HuH-7.5 (cell line): ENCODE measurements around the gene EFR3B.

Experiments used
- DNase-seq: peaks from one replicate; pipeline ENCODE4 v3.0.0; 2011; ENCODE audit warnings: low spot score

Gene EFR3B

DNA sequence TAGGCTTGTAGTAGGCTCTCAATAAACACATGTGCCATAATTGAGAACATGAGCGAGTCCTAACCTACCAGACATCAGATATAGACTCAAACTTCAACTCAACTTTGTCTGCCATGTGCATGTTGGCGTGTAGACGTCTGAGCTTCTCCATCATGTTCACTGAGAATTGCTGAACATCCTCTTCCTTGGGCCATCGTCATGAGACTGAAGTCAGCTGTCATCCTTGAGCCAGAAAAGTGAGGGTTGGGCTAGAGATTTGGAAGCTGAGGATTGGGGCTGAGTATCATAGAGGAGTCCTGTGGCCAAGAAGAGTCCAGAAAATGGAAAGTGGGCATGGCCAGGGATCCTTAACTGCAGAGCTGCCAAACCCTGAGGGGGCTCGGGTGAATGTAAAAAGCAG lies 7.8 kb upstream of the EFR3B start:
- DNase-seq = no peak

- no peak for DNase-seq
Observed at GRCh38 chr2:25035537-25036220, 6.2 kb upstream of the EFR3B start.

- no peak for DNase-seq
Observed at GRCh38 chr2:25036221-25036559, 5.7 kb upstream of the EFR3B start.

GRCh38 chr2:25039126-25039525 lies 2.8 kb upstream of the EFR3B start:
- no peak for DNase-seq

DNA sequence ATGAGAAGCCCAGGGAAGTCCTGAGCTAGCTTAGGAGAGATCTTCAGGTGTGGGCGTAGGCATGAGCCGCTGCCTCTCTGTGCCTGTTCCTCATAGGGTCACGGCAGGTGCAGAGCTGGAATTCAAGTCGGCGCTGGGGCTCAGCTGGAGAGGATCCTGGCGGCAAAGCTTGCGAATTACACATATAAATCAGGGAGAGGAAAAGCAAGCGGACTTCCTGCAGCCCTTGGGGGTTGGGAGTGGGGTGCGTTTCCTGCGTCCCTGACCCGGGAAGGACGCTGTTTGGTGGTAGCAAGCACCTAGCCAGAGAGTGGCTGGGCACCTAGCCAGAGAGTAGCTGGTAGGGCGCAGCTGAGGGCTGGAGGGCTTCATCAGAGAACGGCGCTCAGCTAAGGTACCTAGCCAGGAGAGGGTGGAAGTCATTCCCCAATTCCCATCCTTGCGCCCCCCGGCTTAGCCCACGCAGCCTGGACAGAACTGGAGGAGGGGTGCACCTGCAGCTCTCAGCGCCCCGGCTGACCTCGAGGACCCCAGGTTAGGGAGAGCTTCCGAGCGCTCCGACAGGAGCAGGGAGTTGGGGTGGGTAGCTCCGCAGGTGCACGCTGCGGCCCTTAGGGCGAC lies 459 bp upstream of the EFR3B start:
- peak; percentile 68 for DNase-seq

DNA sequence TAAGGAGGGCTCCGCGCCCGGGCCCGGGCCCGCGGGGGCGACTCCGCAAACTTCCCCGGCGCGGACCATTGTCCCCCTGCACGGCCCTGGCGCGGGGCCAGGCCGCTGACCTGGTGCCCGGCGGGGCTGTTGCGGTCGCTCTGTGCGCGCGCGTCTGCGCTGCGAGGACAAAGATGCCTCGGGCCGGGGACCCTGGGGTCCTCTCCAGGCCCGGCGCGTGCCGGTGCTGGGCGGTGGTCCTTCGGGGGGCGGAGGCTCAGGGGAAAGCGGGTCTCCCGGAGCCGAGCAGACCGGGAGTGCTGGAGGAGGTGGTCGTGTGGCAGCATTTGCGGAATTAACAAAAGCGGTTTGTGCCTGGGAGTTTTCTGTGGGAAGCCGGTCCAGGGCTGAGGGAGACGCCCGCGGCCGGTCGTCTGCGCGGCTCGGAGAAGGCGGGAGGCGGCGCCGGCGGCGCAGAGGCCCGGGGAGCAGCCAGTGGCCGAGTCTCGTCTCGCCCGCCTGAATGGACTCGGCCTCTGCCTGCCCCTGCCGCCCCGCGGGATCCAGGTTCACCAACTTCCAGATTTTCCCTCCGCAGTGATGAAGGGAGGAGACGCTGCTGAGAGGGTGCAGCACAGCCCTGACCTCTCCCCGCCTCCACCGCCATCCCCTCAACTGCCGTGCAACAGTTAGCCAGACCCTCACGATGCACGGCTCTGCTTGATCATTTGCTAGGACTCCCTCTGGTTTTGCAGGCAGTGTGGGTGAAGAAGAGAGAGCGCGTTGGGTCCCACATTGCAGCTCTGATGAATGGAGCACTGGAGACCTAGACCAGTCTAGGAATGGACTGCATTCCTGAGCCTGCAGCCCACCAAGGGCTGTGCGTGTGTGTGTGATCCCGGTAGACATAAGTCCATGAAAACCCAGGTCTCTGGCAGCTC lies 705 bp downstream of the EFR3B start:
- peak; percentile 28 for DNase-seq

GRCh38 chr2:25043241-25043867 lies 1.5 kb downstream of the EFR3B start:
- DNase-seq = no peak

- DNase-seq = no peak
Observed at GRCh38 chr2:25044011-25044410, 2.1 kb downstream of the EFR3B start.

- DNase-seq = no peak
Observed at GRCh38 chr2:25044990-25045389, 3.1 kb downstream of the EFR3B start.

GRCh38 chr2:25049422-25049821 lies 7.5 kb downstream of the EFR3B start:
- DNase-seq = no peak

DNA sequence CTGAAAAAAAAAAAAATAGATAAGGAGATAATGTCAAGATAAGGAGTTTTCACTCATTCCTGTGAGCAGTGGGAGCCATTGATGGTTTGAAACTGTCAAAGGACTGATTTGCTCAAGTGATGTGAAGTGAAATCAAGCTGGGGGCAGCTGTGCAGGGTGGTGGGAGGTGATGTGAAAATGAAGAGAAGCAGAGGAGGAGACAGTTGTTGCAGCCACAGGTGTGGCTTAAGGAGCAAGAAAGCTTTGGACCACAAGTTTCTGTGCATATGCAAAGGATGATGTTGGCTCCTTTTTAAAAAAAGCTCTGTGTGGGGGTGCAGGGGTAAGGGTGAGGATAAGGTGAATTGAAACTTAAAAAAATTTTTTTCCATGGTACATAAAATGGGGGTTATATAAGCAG lies 8.3 kb downstream of the EFR3B start:
- no peak for DNase-seq

DNA sequence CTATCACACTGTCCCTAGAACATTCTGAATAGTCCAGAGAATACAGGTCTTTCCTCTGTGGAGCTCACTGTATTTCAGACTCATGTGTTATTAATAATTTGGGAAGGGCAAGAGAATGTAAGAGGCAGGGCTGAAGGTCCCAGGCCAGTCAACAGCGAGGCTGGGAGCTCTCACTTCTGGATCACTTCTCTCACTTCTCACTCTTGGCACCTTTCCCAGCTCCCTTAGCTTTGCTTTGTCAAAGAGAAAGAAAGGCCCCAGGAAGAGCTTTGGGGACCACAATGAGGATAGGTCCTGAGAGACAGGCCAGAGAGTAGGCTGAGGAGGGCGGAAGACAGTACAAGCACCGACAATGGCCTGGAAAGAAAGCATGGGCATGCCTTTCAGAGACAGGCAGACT lies 11.2 kb downstream of the EFR3B start:
- DNase-seq = no peak

DNA sequence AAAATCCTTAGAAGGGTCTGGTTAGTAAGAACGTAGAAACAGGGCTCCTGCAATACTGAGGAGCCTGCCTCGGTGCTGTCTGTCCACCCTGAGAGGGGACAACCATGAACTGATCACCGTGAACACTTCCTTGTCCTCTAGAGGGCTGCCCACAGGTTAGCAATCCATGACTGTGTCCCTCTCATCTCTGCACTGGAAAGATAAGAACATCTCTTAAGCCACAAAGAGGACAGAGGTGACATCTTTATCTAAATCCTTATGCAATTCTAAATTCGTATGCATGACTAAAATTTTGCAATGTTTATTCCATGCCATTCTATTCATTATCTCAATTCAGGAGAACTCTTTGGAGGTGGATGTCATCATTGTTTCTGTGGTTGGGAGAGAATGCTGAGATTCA lies 12.8 kb downstream of the EFR3B start:
- no peak for DNase-seq

DNA sequence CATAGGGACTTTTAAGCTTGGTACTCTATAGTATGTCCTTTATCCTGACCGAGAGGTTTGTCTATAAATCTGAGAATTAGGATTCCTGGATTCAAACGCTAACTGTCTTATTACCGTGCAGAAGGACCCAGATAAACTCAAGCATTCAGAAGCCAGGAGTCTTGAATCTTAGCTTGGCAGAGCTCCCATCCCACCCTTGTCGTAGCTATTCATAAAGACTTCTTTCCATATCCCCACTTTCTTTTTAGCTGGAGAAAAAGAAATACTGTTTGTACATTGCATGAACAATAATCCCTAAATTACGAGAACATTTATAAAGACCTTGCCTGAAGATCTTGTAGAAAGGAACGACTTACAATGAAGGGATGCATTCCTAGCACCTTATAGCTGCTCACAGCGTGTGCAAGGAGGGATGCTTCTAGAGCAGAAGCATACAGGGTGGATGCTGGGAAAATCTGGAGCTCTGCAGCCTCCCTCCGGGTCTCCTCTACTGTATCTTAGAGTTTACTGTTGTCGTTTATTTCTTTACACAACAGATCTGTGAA lies 13.6 kb downstream of the EFR3B start:
- no peak for DNase-seq

- no peak for DNase-seq
Observed at GRCh38 chr2:25056098-25056821, 14.4 kb downstream of the EFR3B start.

GRCh38 chr2:25062511-25062917 lies 20.6 kb downstream of the EFR3B start:
- DNase-seq = no peak

- no peak for DNase-seq
Observed at GRCh38 chr2:25063876-25064660, 22.2 kb downstream of the EFR3B start.

DNA sequence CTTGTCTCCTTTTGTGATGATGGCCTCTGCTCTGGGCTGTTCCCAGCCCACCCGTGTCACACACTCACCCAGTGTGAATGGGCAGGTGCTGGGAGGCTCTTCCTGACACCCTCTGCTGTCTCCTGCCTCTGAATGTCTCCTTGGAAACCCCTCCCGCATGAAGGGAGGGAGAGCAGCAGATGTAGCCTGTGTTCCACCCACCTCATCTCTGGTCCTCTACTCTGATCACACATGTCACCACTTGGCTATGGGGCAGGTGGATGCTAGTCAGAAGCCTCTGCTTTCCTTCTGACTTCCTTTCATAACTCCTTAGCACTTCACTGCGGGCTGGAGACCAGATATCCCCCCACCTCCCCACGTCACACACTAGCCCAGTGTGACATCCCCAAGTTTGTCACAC lies 23.9 kb downstream of the EFR3B start:
- DNase-seq = no peak

DNA sequence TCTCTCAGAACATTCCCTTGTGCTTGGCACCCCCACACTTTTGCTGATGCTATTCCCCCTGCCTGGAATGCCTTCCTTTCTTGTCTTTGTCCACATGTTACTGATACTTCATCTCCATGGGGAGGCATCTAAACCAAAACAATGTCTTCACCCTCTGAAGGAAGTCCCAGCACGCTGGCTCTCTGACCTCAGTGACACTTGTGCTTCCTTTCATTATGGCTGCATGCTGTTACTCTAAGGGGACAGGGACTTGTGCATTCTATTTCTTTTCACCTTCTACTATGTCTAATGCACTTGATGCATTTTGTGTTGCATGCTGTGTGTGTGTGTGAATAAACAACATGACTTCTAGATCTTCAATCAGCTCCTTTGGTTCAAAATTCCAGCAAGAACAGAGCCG lies 24.6 kb downstream of the EFR3B start:
- DNase-seq = no peak

GRCh38 chr2:25068217-25068616 lies 26.3 kb downstream of the EFR3B start:
- no peak for DNase-seq

- no peak for DNase-seq
Observed at GRCh38 chr2:25071966-25072365, 30.1 kb downstream of the EFR3B start.
